Activated gamma-delta T cell treated with Interleukin-2 at 50 U/mL for 16 hours (primary cell): Measurements from ENCODE around the gene RABGAP1L.
"Not testable (repeated sequence)": the region's sequence is repeated elsewhere in the genome, so short reads cannot be mapped to it uniquely, and the experiment has no call there.

Source experiments
- DNase-seq: peaks from one replicate; pipeline ENCODE4 v3.0.0-alpha.2; 2020

The RABGAP1L gene

GRCh38 chr1:174314433-174314832, 155.1 kb downstream of the RABGAP1L start:
- no peak for DNase-seq

GRCh38 chr1:174315239-174315638, 155.9 kb downstream of the RABGAP1L start:
- DNase-seq = no peak

- not testable (repeated sequence) for DNase-seq
These were observed 161.6 kb downstream of the RABGAP1L start for GRCh38 chr1:174320897-174321296.

GRCh38 chr1:174322202-174322862, 163.0 kb downstream of the RABGAP1L start:
- DNase-seq = no peak

GRCh38 chr1:174324493-174324892, 165.2 kb downstream of the RABGAP1L start:
- DNase-seq = no peak

GRCh38 chr1:174324939-174325338, 165.6 kb downstream of the RABGAP1L start:
- no peak for DNase-seq

- DNase-seq = no peak
These were observed 167.0 kb downstream of the RABGAP1L start for GRCh38 chr1:174326278-174326677.

GRCh38 chr1:174333437-174333836, 174.1 kb downstream of the RABGAP1L start:
- DNase-seq = no peak

- no peak for DNase-seq
These were observed 177.8 kb downstream of the RABGAP1L start for GRCh38 chr1:174337000-174337681.

GRCh38 chr1:174340404-174340803, 181.1 kb downstream of the RABGAP1L start:
- not testable (repeated sequence) for DNase-seq

GRCh38 chr1:174344162-174344561, 184.8 kb downstream of the RABGAP1L start:
- DNase-seq = no peak

GRCh38 chr1:174352117-174352516, 192.8 kb downstream of the RABGAP1L start:
- no peak for DNase-seq

GRCh38 chr1:174352883-174353608, 193.7 kb downstream of the RABGAP1L start:
- DNase-seq = no peak

GRCh38 chr1:174358344-174358743, 199.0 kb downstream of the RABGAP1L start:
- no peak for DNase-seq

- no peak for DNase-seq
These were observed 199.6 kb downstream of the RABGAP1L start for GRCh38 chr1:174358786-174359453.

- no peak for DNase-seq
These were observed 200.1 kb downstream of the RABGAP1L start for GRCh38 chr1:174359454-174359805.

GRCh38 chr1:174364996-174365736, 205.8 kb downstream of the RABGAP1L start:
- no peak for DNase-seq

GRCh38 chr1:174366946-174367345, 207.6 kb downstream of the RABGAP1L start:
- no peak for DNase-seq

- DNase-seq = no peak
These were observed 208.6 kb downstream of the RABGAP1L start for GRCh38 chr1:174367892-174368291.

- no peak for DNase-seq
These were observed 216.7 kb downstream of the RABGAP1L start for GRCh38 chr1:174376030-174376429.

GRCh38 chr1:174391716-174392115, 232.4 kb downstream of the RABGAP1L start:
- no peak for DNase-seq

GRCh38 chr1:174393885-174394284, 234.6 kb downstream of the RABGAP1L start:
- DNase-seq = no peak

GRCh38 chr1:174397261-174397660, 237.9 kb downstream of the RABGAP1L start:
- DNase-seq = no peak
